22Rv1 (cell line): ENCODE data around the gene AADACL3.

Experiments
- ZFX ChIP-seq: fragments of 450-650 bp; IDR thresholded peaks from 2 replicates; pipeline ENCODE4 v1.6.1; 2017; ENCODE audit warnings: antibody characterized with exemption, borderline replicate concordance
- TF ChIP-seq, protein P1 (sequence below): fragments of 450-650 bp; IDR thresholded peaks from 2 replicates; pipeline ENCODE4 v1.5.1; 2017; ENCODE audit warnings: mild to moderate bottlenecking

DNA sequence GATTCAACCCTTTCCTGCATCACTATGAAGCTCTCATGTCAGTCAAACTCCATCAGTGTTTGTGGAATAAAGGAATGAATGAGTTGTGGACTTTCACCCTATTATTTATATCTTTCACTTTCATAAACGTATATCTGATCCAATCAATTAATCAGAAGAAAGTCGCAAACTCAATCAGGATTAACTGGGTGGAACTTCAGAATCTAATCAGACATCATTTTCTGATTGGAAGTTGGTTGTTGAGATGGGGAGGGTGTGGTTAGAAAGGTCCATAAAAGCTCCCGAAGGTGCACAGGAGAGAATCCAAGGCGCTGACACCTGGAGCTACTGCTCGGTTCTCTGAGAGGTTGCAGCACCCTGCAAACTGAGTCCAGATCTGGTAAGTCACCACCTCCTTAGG is 57.5 kb downstream of the AADACL3 start, which contains the start of gene PRAMEF12:
- TF ChIP-seq, protein P1, sequence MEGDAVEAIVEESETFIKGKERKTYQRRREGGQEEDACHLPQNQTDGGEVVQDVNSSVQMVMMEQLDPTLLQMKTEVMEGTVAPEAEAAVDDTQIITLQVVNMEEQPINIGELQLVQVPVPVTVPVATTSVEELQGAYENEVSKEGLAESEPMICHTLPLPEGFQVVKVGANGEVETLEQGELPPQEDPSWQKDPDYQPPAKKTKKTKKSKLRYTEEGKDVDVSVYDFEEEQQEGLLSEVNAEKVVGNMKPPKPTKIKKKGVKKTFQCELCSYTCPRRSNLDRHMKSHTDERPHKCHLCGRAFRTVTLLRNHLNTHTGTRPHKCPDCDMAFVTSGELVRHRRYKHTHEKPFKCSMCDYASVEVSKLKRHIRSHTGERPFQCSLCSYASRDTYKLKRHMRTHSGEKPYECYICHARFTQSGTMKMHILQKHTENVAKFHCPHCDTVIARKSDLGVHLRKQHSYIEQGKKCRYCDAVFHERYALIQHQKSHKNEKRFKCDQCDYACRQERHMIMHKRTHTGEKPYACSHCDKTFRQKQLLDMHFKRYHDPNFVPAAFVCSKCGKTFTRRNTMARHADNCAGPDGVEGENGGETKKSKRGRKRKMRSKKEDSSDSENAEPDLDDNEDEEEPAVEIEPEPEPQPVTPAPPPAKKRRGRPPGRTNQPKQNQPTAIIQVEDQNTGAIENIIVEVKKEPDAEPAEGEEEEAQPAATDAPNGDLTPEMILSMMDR: no peak
- TF ChIP-seq ZFX: no peak
